Daoy (cell line): Measurements from ENCODE around the gene IMMP2L. TPM values are rescaled to one million over a fixed set of nuclear protein-coding genes. Genes with fewer than 3 reads are reported as not detected.
"Not testable (repeated sequence)": the region's sequence is repeated elsewhere in the genome, so short reads cannot be mapped to it uniquely, and the experiment has no call there.

ENCODE experiments used
- DNase-seq: peaks from one replicate; pipeline ENCODE4 v3.0.0-alpha.2; 2015; ENCODE audit warnings: low read depth
- total RNA-seq: library from RNA; depleted of rRNA; stranded (reverse); fragments of >200 nt; shearing (Covaris generic); gene quantifications from 2 replicates; pipeline ENCODE4 v1.2.3, GENCODE V29; 2014

The IMMP2L gene
- total RNA-seq, 1 experiment from 2014 or later, result 17.7 TPM

DNA sequence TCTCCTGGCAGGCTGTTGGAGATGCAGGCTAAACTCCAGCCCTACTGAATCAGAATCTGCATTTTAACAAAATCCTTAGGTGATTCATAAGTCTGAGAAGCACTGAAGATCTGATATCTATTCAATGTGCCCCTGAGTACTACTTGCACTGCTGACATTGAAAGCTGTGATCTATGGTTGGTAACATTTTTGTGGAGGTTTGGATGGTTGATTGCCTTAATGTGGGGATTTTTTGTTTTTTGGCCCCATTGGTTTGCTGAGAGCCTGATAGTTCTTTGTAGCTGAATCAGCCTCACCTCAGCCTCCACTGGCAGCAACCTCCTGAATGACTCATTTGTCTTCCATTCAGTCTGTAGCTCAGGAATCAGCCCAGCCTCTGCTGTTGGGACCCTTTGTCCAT lies 486.1 kb downstream of the IMMP2L start:
- peak; percentile 87 for DNase-seq

DNA sequence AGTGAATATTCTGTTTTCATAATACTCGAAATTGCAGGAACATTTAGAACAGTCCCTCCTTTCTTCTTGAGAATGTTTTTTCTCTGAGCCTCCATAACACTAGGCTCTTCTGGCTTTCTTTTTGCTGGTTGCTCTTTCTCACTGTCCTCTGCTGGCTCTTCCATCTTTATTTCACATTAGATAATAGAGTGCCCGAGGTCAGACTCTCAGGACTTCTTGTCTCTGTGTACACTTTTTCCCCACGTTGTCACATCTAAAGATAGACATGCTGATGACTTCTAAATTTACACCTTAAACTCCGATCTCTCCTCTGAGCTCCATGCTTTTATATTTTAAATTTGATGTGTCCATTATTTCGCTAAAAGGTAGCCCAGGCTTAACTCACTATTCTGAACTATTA lies 486.8 kb downstream of the IMMP2L start:
- DNase-seq, result no peak

- DNase-seq, result no peak
These were observed 487.5 kb downstream of the IMMP2L start for GRCh38 chr7:111074748-111075146.

DNA sequence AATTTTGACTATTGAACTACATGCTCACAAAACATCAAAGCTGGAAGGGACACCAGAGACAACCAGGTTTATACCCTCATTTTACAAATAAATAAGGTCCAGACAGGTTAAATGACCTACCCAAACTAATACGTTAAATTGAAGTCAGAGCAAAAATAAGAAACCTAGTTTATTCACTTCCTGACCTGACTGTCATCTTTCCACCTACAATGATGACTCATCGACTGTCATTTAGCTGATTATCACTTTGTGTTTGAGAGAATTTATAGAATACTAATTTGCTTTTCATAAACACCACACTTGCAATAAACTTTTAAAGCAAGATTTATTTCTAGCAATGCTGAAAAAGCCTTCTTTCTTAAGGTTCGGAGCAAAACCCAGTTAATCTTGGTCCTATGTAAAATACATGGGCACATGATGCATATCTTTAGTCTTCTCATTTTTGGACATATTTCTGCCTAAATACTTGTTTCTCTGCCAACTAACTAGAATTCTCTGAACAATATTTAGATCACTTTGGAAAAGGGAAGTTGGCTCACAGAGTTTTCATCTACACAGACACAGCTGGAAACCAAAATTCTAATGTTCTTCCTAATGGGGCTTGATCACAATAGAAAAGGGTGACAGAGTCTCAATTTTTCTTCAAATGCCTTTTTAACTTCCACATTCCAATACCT lies 488.1 kb downstream of the IMMP2L start:
- no peak for DNase-seq

- not testable (repeated sequence) for DNase-seq
These were observed 489.6 kb downstream of the IMMP2L start for GRCh38 chr7:111072658-111073057.

DNA sequence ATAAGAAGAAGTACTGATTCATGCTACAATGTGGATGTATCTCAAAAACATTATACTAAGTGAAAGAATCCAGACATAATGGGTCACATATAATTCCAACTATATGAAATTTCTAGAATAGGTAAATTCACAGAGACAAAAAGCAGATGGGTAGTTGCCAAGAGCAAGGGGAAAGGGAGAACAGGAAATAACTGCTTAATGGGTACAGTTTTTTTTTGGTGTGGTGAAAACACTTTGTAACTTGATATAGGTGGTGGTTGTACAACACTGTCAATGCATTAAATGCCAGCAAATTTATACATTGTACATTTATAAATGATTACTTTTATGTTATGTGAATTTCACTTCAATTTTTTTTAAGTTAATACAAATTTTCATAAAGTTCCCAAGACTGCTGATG lies 490.7 kb downstream of the IMMP2L start:
- DNase-seq, result no peak

DNA sequence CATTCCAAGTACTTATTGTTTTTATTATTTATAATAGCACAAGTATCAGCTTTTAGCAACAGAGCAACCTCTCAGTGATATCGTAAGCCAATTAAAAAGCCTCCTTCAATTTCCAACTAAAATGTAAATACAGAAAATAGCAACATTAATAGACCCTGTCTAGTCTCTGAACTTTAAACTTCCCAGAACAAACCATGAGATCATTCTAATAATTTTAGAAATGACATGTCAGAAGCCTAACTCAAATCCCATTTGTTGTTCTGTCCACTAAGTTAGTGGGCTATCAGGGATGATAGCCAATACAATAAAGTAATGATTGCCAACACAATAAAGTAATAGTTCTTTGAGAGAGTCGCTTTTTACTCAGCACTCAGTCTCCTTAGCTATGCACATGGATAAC lies 493.7 kb downstream of the IMMP2L start:
- DNase-seq, result no peak

- no peak for DNase-seq
These were observed 494.6 kb downstream of the IMMP2L start for GRCh38 chr7:111067682-111068081.

DNA sequence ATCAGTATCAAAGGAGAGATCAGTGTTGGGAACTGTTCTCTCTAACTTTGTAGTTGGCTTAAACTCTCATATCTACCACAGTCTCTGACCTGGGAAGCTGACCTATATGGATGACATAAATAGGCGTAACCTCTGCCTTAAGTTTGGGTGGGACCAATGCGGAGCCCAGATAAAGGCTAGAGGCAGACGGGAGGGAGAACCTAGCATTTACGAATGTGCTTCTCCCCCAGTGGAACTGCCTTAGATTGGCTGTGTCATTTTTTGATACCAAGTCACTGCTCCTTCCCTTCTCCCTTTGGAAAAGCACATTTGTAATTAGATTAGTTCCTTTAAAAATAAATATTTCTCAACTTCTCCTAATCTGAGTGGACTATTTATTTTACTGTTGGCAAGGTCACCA lies 495.0 kb downstream of the IMMP2L start:
- DNase-seq, result no peak

GRCh38 chr7:111063166-111063565 lies 499.1 kb downstream of the IMMP2L start:
- DNase-seq, result no peak

DNA sequence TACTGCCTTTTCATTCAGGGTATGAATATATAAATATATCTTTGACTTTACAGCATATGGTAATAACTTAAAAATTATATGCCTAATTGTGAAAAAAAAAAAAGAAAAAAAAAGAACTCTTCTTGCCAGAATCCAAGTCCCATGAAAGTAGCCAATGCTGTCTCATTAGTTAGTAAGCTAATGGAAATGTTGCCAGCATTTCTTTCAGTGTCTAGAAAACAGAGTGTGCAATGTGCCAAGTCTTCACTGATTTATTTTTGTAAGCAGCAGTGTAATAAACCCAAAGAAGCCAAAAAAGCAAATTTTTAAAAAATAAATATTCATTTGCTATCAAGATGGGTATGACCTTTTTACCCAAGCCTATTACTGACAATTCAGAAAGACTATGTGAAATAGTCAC lies 502.5 kb downstream of the IMMP2L start:
- no peak for DNase-seq

DNA sequence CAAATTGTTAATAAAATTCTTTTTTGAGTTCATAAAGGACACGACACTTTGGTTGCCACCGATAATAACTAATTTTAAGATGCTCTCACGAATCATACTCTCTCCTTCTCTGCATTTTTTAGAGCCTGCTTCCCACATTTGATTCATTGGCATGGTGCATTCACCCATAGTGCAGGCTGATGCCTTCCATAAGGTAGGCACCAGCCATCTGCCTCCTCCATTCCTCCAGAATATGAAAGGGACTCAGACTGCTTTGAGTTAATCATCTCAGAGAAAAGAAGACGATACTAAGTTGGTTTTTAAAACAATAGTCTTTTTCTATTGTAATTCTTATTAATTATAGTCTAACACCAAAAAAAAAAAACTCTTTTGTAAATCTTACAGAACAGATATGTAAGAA lies 505.2 kb downstream of the IMMP2L start:
- DNase-seq, result no peak

DNA sequence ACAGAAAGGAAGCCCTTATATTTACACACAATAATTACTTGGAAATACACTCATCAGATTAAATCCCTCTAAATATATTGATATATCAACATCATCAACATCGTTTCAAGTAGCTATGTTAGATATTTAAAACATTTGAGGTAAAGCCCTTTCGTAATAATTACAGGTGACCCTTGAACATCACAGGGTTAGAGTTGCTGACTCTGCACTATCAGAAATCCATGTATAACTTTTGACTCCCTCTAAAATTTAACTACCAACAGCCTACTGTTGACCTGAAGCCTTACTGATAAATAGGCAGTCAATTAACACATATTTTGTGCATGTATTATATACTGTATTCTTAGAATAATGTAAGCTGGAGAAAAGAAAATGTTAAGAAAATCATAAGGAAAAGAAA lies 505.9 kb downstream of the IMMP2L start:
- no peak for DNase-seq

- DNase-seq, result no peak
These were observed 509.3 kb downstream of the IMMP2L start for GRCh38 chr7:111053035-111053434.

- no peak for DNase-seq
These were observed 510.5 kb downstream of the IMMP2L start for GRCh38 chr7:111051832-111052231.

GRCh38 chr7:111050875-111051416 lies 511.3 kb downstream of the IMMP2L start:
- no peak for DNase-seq

- DNase-seq, result no peak
These were observed 512.2 kb downstream of the IMMP2L start for GRCh38 chr7:111049971-111050680.

- DNase-seq, result no peak
These were observed 514.7 kb downstream of the IMMP2L start for GRCh38 chr7:111047595-111047994.

DNA sequence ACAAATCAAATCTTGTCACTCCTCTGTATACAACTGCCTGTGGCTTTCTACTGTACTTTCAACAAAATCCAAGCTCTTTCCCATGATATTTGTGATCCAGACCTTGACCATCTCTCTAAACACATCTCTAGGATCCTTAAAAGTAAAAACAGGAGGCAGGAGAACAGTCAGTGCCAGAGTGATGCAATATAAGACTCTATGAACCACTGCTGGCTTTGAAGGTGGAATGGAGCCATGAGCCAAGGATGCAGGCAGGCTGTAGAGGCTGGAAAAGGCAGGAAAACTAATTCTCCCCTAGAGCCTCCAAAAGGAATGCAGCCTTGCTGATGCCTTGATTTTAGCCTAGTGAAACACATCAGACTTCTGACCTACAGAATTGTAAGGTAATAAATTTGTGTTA lies 516.8 kb downstream of the IMMP2L start:
- no peak for DNase-seq

- no peak for DNase-seq
These were observed 518.7 kb downstream of the IMMP2L start for GRCh38 chr7:111043561-111043960.

DNA sequence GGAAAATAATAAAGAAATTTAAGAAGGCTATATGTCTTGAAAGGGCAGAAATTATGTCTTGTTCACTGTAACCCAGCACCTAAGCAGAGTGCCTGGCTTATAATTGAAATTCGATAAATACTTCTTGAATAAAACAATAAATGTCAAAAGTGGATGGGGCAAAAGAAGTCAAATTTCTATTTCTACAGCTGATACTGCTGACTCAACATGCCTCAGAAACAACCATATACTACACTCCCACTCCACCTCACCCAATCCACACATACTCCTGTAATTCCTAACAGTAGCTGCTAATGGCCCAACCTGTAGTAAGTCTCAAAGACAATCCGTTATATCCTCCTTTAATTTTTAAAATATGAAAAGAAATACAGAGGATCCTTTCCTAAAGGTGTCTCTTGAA lies 519.5 kb downstream of the IMMP2L start:
- DNase-seq, result no peak

DNA sequence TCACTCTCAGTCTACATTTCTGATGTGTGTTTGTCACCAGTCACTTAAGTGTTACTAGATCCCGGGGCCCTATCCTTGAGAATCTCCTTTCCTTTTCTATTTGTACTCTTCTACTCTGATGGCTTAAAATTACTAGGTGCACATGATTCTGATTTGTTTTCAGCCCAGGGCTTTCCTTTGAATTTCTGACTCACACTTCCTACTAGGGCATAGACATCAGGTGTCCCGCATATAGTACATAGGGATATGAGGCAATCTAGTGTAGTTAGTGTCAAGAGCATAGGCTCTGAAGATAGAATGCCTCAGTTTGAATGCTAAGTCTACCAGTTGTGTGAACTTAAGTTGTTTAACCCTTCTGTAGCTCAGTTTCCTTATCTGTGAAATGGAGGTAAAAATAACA lies 520.7 kb downstream of the IMMP2L start:
- DNase-seq, result no peak

DNA sequence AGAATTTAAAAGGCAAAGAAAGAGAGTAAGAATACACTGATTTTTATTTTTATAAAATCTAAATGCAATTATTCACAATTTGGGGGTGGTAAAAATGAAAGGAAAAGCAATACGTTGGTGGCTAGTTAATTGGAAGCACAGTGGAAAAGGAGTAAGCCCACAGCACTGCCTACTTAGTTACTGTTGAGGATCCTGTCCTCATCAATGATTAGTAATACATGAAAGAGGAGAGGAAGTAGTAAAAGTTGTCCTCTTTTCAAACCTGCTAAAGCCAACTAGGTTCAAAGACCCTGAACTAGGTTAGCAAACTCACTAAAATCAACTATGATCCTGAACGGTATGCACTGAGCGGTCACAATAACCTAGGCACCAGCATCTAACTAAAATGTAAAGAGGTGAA lies 524.1 kb downstream of the IMMP2L start:
- DNase-seq, result no peak
